Stimulated activated CD4-positive, alpha-beta T cell treated with anti-CD3 and anti-CD28 coated beads, Interleukin-2, amount 100 ng/mL, for 4 hours (primary cell): Measurements from ENCODE around the gene DNAJC8.
A peak's percentile ranks its signal among the peaks of the same experiment; 100 is the strongest.

Source experiments
- DNase-seq: peaks from one replicate; pipeline ENCODE4 v3.0.0-alpha.2; 2020; ENCODE audit warnings: low read depth

The DNAJC8 gene

GRCh38 chr1:28199328-28200233, 33.2 kb downstream of the DNAJC8 start:
- DNase-seq: peak; percentile 4

DNA sequence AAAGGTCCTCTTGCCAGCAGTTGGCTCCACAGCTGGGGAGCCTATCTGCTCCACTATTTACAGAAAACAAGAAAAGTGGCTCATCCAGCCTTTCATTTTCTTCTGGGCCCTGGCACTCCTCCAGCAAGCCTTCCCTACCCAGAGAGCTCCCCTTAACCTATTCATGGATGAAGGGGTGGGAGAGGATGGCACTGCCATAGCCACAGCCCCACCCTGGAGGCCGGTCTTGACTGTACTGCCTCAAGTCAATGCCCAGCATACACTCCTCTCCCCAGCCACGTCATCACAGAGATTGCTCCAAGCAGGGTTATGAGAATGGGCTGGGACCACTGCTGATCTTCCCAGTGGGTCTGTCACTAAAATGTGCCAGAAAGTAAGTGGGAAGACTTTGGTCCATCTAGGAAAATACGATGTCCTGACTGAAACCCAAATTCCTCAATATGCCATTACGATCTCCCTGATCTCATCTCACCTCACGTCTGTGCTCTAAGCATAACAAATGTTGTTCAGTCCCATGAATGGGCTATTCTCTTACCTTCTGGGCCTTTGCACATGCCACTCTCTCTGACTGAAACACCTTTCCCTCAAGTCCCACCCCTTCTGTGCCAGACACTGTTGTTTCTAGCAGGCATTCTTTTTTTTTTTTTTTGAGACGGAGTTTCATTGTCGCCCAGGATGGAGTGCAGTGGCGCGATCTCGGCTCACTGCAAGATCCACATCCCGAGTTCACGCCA, 35.0 kb downstream of the DNAJC8 start:
- DNase-seq: no peak

DNA sequence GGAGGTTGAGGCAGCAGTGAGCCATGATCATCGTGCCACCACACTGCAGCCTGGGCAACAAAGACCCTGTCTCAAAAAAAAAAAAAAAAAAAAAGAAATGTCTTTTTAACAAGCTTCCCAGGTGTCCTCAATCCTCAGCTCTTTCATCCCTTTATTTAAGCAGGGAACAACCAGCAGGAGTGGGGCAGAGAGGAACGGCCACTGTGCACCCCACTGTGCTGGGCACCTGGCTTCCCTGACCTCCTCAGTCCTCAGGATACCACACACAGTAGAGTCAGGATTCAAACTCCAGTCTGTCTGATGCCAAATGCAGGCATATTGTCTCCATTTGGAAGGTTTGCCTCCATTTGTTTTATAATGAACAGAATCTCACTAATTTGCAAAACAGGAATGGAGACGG, 36.5 kb downstream of the DNAJC8 start:
- DNase-seq: no peak

DNA sequence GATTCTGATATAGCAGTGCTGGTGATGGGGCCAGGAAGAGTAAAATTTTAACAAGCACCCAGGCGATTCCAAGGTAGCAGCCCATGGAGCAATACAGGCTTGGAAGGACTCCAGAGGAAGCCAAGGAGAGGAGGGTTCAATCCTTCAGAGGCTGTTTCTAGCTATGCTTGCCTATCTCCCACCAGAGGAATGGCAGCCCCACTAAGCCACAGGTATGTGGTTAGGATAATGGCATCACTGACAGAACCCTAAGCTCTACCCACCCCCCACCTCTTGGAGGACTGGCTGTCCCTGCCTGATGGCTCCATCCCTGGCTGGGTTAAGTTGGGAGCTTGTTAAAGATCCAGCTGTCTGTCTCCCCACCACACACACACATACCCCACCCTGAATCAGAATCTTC, 37.0 kb downstream of the DNAJC8 start:
- DNase-seq: no peak

GRCh38 chr1:28194326-28195035, 38.3 kb downstream of the DNAJC8 start:
- no peak for DNase-seq

GRCh38 chr1:28193701-28194161, 39.1 kb downstream of the DNAJC8 start:
- DNase-seq: no peak

DNA sequence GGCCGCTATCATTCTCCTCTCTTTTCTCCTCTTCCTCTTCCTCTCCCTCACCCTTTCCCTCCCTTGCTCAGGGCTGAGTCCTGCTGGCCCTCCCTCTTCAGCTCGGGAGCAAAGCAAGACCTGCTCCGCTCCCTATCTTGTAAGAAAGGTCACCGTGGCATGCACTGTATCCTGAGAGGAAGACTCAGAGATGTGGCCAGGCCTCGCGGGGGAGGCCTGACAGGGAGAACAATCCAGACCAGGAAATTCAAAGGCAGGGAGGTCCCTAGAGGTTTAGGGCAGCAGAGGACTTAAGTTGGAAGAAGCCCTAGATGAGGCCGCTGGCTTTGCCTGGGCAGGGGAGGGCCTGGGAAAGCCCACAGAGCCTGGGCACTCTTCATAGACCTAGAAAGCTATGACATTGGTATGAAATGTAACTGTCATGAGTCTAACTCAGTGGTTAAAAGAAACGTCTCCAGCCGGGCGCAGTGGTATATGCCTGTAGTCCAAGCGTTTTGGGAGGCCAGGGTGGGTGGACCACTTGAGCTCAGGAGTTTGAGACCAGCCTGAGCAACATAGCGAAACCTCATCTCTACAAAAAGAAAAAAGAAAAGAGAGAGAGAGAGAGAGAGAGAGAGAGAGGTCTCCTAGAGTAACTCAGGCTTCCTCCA, 41.7 kb downstream of the DNAJC8 start:
- DNase-seq: no peak

GRCh38 chr1:28190337-28190979, 42.4 kb downstream of the DNAJC8 start:
- no peak for DNase-seq

- no peak for DNase-seq
These were observed 47.8 kb downstream of the DNAJC8 start for GRCh38 chr1:28185071-28185470.

- DNase-seq: no peak
These were observed 52.2 kb downstream of the DNAJC8 start for GRCh38 chr1:28180306-28181305.

- DNase-seq: no peak
These were observed 53.9 kb downstream of the DNAJC8 start for GRCh38 chr1:28178690-28179485.

DNA sequence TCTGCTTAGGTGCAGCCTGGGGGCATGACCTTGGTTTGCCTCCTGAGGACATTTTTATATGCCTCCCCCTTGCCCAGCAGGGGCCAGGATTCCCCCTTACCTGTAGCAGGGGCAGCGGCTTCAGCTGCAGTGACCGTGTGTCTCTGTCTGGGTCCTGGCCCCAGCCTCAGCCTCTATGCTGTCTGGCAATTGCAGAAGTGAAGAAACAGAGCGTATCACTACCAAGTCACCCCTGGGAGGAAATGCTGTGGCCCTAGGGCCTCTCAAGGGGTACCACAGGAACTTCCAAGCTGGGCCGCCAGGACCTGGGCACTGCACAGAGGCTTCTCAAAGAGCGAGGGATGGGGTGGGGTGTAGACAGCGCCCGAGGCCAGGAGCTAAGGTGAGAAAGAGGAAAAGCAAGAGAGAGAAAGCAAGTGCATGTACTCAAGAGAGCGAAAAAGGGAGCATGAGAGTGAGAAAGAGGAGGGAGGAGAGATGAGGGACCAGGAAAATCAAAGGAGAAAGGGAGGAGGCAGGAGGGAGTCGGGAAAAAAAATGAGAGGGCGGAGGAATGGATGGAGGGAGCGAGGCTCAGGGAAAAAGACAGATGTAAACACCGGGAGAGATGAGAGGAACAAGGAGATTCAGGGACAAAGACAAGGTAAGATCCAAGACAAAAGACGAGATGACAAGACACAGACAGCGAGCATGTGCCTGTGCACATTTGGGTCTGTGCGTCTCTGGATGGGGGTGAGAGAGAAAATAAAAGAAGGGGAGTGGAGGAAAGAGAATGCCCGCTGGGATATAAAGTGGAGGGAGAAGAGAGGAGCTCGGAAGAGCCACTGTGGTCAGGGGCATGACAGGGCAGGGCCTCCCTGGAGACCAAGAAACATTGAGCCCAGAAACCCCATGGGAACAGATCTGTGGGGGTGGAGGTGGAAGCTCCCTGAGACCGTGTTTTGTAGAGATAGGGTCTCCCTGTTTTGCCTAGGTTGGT, 56.0 kb downstream of the DNAJC8 start, which contains the start of gene PTAFR:
PTAFR (minus strand) TSS at position 199 of the 979 bp plus-strand sequence. CDS start 25,669 bp downstream, outside the sequence.
- DNase-seq: no peak

DNA sequence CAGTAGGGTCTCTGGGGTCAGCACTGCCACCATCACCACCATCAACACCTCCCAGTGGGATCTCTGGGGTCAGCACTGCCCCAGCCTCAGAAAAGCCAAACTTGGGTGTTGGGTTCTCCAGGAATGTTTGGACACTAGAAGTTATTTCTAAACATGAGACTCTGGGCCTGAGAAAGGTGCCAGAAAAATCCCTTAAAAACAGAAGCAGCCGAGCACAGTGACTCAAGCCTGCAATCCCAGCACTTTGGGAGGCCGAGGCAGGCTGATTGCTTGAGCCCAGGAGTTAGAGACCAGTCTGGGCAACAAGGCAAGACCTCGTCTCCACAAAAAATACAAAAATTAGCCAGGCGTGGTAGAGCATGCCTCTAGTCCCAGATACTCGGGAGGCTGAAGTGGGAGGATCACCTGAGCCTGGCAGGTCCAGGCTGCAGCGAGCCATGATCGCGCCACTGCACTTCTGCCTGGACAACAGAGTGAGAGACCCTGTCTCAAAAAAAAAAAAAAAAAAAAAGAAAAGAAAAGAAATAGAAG, 56.8 kb downstream of the DNAJC8 start:
- DNase-seq: no peak

- DNase-seq: no peak
These were observed 58.9 kb downstream of the DNAJC8 start for GRCh38 chr1:28173980-28174297.

DNA sequence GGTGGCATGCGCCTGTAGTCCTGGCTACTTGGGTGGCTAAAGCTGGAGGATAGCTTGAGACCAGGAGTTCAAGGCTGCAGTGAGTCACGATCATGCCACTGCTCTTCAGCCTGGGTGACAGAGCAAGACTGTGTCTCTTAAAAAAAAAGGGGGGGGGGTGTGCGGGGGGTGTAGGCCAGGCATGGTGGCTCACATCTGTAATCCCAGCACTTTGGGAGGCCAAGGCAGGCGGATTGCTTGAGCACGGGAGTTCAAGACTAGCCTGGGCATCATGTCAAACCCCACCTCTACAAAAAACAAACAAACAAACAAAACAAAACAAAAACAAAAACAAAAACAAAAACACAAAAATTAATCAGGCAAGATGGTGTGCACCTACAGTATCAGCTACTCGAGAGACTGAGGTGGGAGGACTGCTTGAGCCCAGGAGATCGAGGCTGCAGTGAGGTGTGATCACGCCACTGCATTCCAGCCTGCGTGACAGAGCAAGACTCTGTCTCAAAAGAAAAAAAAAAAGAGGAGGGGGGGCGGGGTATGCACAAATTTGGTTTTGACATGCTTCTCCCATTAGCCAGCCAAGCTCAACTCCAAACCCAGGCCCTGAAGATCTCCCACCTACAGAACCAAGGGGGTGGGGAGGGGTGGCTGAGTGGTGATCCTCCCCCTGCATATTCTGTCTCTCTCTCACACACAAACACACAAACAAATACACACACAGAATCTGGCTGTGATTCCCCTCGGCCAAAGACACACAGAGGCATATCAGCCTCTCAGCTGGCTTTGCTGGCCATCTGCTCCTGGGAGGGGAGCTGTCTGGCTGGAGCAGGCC, 59.5 kb downstream of the DNAJC8 start:
- no peak for DNase-seq

- no peak for DNase-seq
These were observed 60.1 kb downstream of the DNAJC8 start for GRCh38 chr1:28172713-28173150.

- DNase-seq: no peak
These were observed 61.6 kb downstream of the DNAJC8 start for GRCh38 chr1:28171246-28171645.
